RWPE1 (cell line): ENCODE measurements around the gene KISS1R.

Experiments
- CTCF ChIA-PET: fragments of 350-600 bp; sonication (Branson Sonifier 250); formaldehyde crosslinking; extraction: SDS; loops from one replicate; lab custom pipeline; 2021; lab: Yijun Ruan, JAX
- POLR2A ChIA-PET: fragments of 400-600 bp; formaldehyde crosslinking; extraction: SDS; loops from one replicate; lab custom pipeline; 2020; ENCODE audit warnings: antibody characterized with exemption; ENCODE audit not compliant: low non-redundant PET; lab: Yijun Ruan, JAX
- DNase-seq: peaks from one replicate; pipeline ENCODE4 v3.0.0; 2012; ENCODE audit warnings: low spot score
- H3K27ac ChIP-seq: fragments of 450-650 bp; 2 replicates; pipeline ENCODE4 v1.5.1; 2017
- CTCF ChIP-seq: fragments of 450-650 bp; conservative IDR thresholded peaks from 2 replicates; pipeline ENCODE4 v1.5.1; 2017; ENCODE audit warnings: low read depth, mild to moderate bottlenecking

The KISS1R gene

GRCh38 chr19:964761-965694 lies 47.9 kb downstream of the KISS1R start:
- ChIA-PET CTCF (interaction anchor here (1.1 to 1.2 kb wide), 2 partner anchors 18 to 42 kb away, joined by 3 to 5 read pairs; no protein-coding TSS in a partner anchor), POLR2A (no interaction called here)
- no peak for DNase-seq

GRCh38 chr19:966485-967088 lies 49.5 kb downstream of the KISS1R start:
- ChIA-PET POLR2A (no interaction called here), CTCF (no interaction called here)
- TF ChIP-seq CTCF, result no peak
- DNase-seq, result no peak
- no peak overlapping the region for H3K27ac ChIP-seq

More at GRCh38 chr19:964761-965694, 47.9 kb downstream of the KISS1R start:
- H3K27ac ChIP-seq, result no peak overlapping the region
- TF ChIP-seq CTCF, result no peak
